GM12892 (cell line): ENCODE data around the gene VMA21.

Source experiments
- POLR2A ChIP-seq: IDR thresholded peaks from 2 replicates; pipeline ENCODE4 v1.6.1; 2011; ENCODE audit warnings: low read depth, low read length, control low read depth
- POLR2AphosphoS5 ChIP-seq: IDR thresholded peaks from 2 replicates; pipeline ENCODE4 v1.6.1; 2011; ENCODE audit warnings: low read depth, low read length, control low read depth

GRCh38 chrX:151393514-151393913, 3.5 kb upstream of the VMA21 start:
- TF ChIP-seq POLR2A (no peak), POLR2AphosphoS5 (no peak)
